CD4-positive, alpha-beta T cell (primary cell): Measurements from ENCODE around the gene MMP20. TPM values are rescaled to one million over a fixed set of nuclear protein-coding genes. Genes with fewer than 3 reads are reported as not detected.

Experiments used
- ATAC-seq: fragments of 200-7000 bp; cut with Tn5 transposase; one replicate; pipeline ENCODE4 v1.10.0; 2022; ENCODE audit warnings: mild to moderate bottlenecking; ENCODE audit not compliant: poor library complexity
- CTCF ChIA-PET: fragments of 350-600 bp; sonication (Branson Sonifier 250); formaldehyde crosslinking; loops from one replicate; lab custom pipeline; 2021; ENCODE audit warnings: antibody characterized with exemption, inconsistent platforms; lab: Charles Lee
- POLR2A ChIA-PET: fragments of 350-600 bp; sonication (Branson Sonifier 250); formaldehyde crosslinking; loops from one replicate; lab custom pipeline; 2021; ENCODE audit warnings: antibody characterized with exemption, inconsistent platforms; lab: Charles Lee
- DNase-seq, 14 experiments: peaks; one replicate each; pipeline ENCODE4 v3.0.0-alpha.2; 2013 to 2020; ENCODE audit warnings: mixed read lengths in 2 of 14
- H3K27ac ChIP-seq, 2 donors: one replicate each; pipeline versions ENCODE4 v1.5.1 to v1.7.0; 2013; ENCODE audit warnings: low read length in 2 of 2, low read depth in 1 of 2, mild to moderate bottlenecking in 1 of 2
- H3K27me3 ChIP-seq, 2 experiments: 1 replicate in 1 of 2; 2 replicates in 1 of 2; pipeline versions ENCODE4 v1.6.1 to v1.7.0; 2013; ENCODE audit warnings: low read length in 2 of 2, control low read depth in 1 of 2, mild to moderate bottlenecking in 1 of 2, moderate library complexity in 1 of 2; ENCODE audit not compliant: insufficient read depth in 2 of 2, control insufficient read depth in 1 of 2
- H3K36me3 ChIP-seq: one replicate; pipeline ENCODE4 v1.6.1; 2013; ENCODE audit warnings: low read length, control low read depth; ENCODE audit not compliant: insufficient read depth
- H3K4me1 ChIP-seq: one replicate; pipeline ENCODE4 v1.6.1; 2013; ENCODE audit warnings: low read length, control low read depth; ENCODE audit not compliant: insufficient read depth
- H3K4me3 ChIP-seq: one replicate; pipeline ENCODE4 v1.5.1; 2013; ENCODE audit warnings: mild to moderate bottlenecking, low read length, moderate library complexity
- H3K9me3 ChIP-seq, 2 experiments: 1 replicate in 1 of 2; 2 replicates in 1 of 2; pipeline versions ENCODE4 v1.6.1 to v1.7.0; 2013; ENCODE audit warnings: low read length in 2 of 2, mild to moderate bottlenecking in 2 of 2, control low read depth in 1 of 2, moderate library complexity in 1 of 2; ENCODE audit not compliant: control insufficient read depth in 1 of 2, insufficient read depth in 1 of 2
- H3K27ac Mint-ChIP-seq: one replicate; pipeline ENCODE4 v1.8.0; 2020; ENCODE audit warnings: mixed read lengths
- H3K27me3 Mint-ChIP-seq: one replicate; pipeline ENCODE4 v1.8.0; 2021; ENCODE audit warnings: mixed read lengths
- H3K36me3 Mint-ChIP-seq: one replicate; pipeline ENCODE4 v1.8.0; 2021; ENCODE audit warnings: low read depth, mixed read lengths
- H3K4me1 Mint-ChIP-seq: one replicate; pipeline ENCODE4 v1.8.0; 2021; ENCODE audit warnings: low read depth, mixed read lengths
- H3K4me3 Mint-ChIP-seq: one replicate; pipeline ENCODE4 v1.8.0; 2020; ENCODE audit warnings: mild to moderate bottlenecking, mixed read lengths
- H3K9me3 Mint-ChIP-seq: one replicate; pipeline ENCODE4 v1.8.0; 2020; ENCODE audit warnings: mixed read lengths
- intact Hi-C, 2 experiments: fragments of 100-400 bp; cut with DNase I in 1 of 2; cut with micrococcal nuclease in 1 of 2; formaldehyde crosslinking; loops; one replicate each; pipeline versions ENCODE4 v1.15.1 to v1.9.0; 2023 to 2025; cut with DNase I, micrococcal nuclease
- total RNA-seq, 174 experiments: library from RNA in 2 of 174; stranded (reverse) in 2 of 174; gene quantifications; one replicate each; pipeline ENCODE4 v1.2.3 and lab custom pipeline; 2021 to 2026
- TF ChIP-seq, protein P1 (sequence below): fragments of 200-600 bp; IDR thresholded peaks from one replicate; pipeline ENCODE4 v1.8.0; 2022; ENCODE audit warnings: antibody characterized with exemption, mild to moderate bottlenecking

The MMP20 gene
- total RNA-seq, 2 experiments from 2014 or later, result not detected

DNA sequence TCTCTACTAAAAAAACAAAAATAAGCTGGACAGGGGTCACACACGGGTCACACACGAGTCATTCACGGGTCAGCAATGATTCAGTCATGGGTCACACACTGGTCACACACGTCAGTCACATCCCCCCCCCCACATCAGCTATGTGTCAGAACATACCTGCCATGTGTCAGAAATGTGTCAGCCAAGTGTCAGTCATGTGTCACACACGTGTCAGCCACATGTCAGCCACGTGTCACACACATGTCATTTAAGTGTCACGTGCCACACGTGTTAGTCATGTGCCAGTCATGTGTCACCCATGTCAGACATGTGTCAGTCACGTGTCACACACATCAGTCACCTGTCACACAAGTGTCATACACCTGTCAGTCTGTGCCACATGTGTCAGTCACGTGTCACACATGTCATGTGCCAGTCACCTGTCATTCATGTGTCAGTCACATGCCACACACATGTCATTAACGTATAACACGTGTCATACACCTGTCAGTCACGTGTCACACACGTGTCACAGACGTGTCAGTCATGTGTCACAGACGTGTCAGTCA lies 28.7 kb upstream of the MMP20 start:
- TF ChIP-seq, protein P1, sequence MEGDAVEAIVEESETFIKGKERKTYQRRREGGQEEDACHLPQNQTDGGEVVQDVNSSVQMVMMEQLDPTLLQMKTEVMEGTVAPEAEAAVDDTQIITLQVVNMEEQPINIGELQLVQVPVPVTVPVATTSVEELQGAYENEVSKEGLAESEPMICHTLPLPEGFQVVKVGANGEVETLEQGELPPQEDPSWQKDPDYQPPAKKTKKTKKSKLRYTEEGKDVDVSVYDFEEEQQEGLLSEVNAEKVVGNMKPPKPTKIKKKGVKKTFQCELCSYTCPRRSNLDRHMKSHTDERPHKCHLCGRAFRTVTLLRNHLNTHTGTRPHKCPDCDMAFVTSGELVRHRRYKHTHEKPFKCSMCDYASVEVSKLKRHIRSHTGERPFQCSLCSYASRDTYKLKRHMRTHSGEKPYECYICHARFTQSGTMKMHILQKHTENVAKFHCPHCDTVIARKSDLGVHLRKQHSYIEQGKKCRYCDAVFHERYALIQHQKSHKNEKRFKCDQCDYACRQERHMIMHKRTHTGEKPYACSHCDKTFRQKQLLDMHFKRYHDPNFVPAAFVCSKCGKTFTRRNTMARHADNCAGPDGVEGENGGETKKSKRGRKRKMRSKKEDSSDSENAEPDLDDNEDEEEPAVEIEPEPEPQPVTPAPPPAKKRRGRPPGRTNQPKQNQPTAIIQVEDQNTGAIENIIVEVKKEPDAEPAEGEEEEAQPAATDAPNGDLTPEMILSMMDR, result no peak
- H3K27me3 Mint-ChIP-seq, result peaks cover 46% of the 10 kb centered on the region
- H3K27ac ChIP-seq, result no peak overlapping the region
- H3K4me3 ChIP-seq, result no peak overlapping the region
- POLR2A ChIA-PET, result no interaction called here
- H3K9me3 ChIP-seq, result no peaks in the 10 kb centered on the region
- H3K36me3 Mint-ChIP-seq, result no peaks in the 10 kb centered on the region
- H3K4me1 Mint-ChIP-seq, result no peaks in the 10 kb centered on the region
- no peaks in the 10 kb centered on the region for H3K4me1 ChIP-seq
- peaks cover 0 to 3% of the 10 kb centered on the region in 2 experiments for H3K27me3 ChIP-seq
- CTCF ChIA-PET, result no interaction called here
- H3K27ac Mint-ChIP-seq, result no peak overlapping the region
- no peaks in the 10 kb centered on the region for H3K36me3 ChIP-seq
- intact Hi-C loops, result no loop called here
- no peak overlapping the region for H3K4me3 Mint-ChIP-seq
- peaks cover 2% of the 10 kb centered on the region for H3K9me3 Mint-ChIP-seq
- DNase-seq, result peak in 2 of 14 experiments; percentile 3 to 12
- ATAC-seq, result no peak

DNA sequence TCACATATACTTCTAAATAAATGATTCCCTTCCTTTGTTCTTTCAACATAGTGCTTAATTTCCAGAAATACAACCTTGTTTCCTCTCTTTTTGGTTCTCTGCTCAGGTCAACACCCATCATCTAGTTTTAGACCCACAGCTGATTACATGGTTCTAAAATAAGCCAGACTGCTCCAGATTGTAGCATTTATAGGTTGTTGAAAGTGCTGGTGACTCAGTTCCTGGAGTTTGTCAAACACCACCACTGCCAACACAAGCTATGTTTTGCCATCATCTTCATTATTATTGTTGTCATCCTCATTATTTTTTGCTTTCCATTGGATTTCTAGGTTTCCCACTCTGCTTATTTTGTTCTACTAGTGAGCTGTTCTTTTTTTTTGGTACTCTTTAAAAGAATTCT lies 22.3 kb upstream of the MMP20 start:
- ATAC-seq (no peak), DNase-seq (no peak)
- H3K9me3 Mint-ChIP-seq, result no peaks in the 10 kb centered on the region
- ChIA-PET POLR2A (no interaction called here), CTCF (no interaction called here)
- TF ChIP-seq, protein P1, result no peak
- H3K4me1 Mint-ChIP-seq, result no peaks in the 10 kb centered on the region
- intact Hi-C loops, result no loop called here
- Histone ChIP-seq H3K4me1 (no peaks in the 10 kb centered on the region), H3K4me3 (no peak overlapping the region), H3K36me3 (no peaks in the 10 kb centered on the region), H3K9me3 (no peaks in the 10 kb centered on the region), H3K27me3 (no peaks in the 10 kb centered on the region), H3K27ac (no peak overlapping the region)
- H3K27me3 Mint-ChIP-seq, result peaks cover 29% of the 10 kb centered on the region
- no peak overlapping the region for H3K27ac Mint-ChIP-seq
- H3K4me3 Mint-ChIP-seq, result no peak overlapping the region
- no peaks in the 10 kb centered on the region for H3K36me3 Mint-ChIP-seq

DNA sequence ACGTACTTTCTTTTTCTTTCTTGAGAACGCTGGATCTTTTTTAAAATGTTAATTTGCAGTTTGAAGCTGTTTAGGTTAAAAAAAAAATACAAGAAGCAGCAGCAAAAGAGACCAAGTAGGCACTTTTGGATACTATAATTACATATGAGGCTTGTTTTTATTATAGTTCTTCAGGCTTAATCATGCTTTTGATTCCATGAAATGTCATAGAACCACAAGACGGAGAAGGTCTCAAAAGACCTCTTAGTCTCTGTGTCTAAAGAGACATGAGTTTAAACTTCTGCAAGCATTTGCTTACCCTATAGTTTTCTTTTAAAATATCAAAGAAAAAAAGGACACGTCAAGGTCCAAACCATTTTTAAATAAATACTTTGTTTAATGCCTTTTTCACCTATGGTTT lies 18.8 kb upstream of the MMP20 start:
- ChIA-PET CTCF (no interaction called here), POLR2A (no interaction called here)
- Histone ChIP-seq H3K4me3 (no peak overlapping the region), H3K9me3 (no peaks in the 10 kb centered on the region), H3K27ac (no peak overlapping the region), H3K27me3 (no peaks in the 10 kb centered on the region), H3K4me1 (no peaks in the 10 kb centered on the region), H3K36me3 (no peaks in the 10 kb centered on the region)
- TF ChIP-seq, protein P1, result no peak
- H3K36me3 Mint-ChIP-seq, result no peaks in the 10 kb centered on the region
- intact Hi-C loops, result no loop called here
- no peak for DNase-seq
- H3K27ac Mint-ChIP-seq, result no peak overlapping the region
- no peak overlapping the region for H3K4me3 Mint-ChIP-seq
- no peaks in the 10 kb centered on the region for H3K4me1 Mint-ChIP-seq
- H3K27me3 Mint-ChIP-seq, result peaks cover 6% of the 10 kb centered on the region
- no peaks in the 10 kb centered on the region for H3K9me3 Mint-ChIP-seq
- ATAC-seq, result no peak
